Activated naive CD8-positive, alpha-beta T cell treated with anti-CD3 and anti-CD28 coated beads for 36 hours (primary cell): ENCODE results near the gene SLC44A1. TPM values are rescaled to one million over a fixed set of nuclear protein-coding genes. Genes with fewer than 3 reads are reported as not detected.
"Not testable (repeated sequence)": the region's sequence is repeated elsewhere in the genome, so short reads cannot be mapped to it uniquely, and the experiment has no call there.

Experiments
- DNase-seq: peaks from one replicate; pipeline ENCODE4 v3.0.0; 2021
- H3K27ac Mint-ChIP-seq: one replicate; pipeline ENCODE4 v1.8.0; 2022; ENCODE audit warnings: mild to moderate bottlenecking, moderate library complexity, mixed read lengths
- H3K27me3 Mint-ChIP-seq: one replicate; pipeline ENCODE4 v1.8.0; 2022; ENCODE audit warnings: mild to moderate bottlenecking, mixed read lengths
- H3K36me3 Mint-ChIP-seq: one replicate; pipeline ENCODE4 v1.8.0; 2021; ENCODE audit warnings: mild to moderate bottlenecking, mixed read lengths
- H3K4me1 Mint-ChIP-seq: one replicate; pipeline ENCODE4 v1.8.0; 2021; ENCODE audit warnings: mixed read lengths
- H3K4me3 Mint-ChIP-seq: one replicate; pipeline ENCODE4 v1.8.0; 2022; ENCODE audit warnings: mild to moderate bottlenecking, moderate library complexity, mixed read lengths
- H3K9me3 Mint-ChIP-seq: one replicate; pipeline ENCODE4 v1.8.0; 2022; ENCODE audit warnings: mixed read lengths
- total RNA-seq, 2 experiments: library from RNA; stranded (reverse); gene quantifications; one replicate each; pipeline ENCODE4 v1.2.3, GENCODE V29; 2021

SLC44A1 gene
- total RNA-seq, 2 experiments from 2014 or later, result 7.4 to 7.5 TPM

DNA sequence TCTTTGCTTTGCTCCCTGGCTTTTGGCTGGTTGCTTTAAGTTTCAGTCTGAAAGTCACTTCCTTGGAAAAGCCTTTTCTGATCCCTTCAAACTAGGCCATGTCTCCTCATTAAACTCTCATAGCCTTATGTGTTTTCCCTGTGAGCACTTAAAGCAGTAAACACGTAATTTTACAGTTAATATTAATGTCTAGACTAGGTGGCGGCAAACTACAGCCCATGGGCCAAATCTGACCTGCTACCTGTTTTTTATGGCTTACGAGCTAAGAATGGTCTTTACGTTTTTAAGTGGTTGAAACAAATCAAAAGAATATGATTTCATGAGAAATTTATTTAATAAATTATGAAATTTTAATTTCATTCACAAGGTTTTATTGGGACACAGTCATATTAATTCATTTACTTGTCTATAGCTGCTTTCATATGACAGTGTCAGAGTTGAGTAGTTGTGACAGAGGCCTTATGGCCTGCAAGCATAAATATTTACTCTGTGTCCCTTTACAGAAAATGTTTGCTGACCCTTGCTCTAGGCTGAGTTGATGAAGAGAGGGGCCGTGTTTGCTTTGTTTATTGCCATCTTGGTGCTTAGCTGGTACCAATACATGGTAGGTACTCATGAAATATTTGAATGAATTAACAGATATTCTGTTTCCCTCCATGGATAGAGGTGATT is 7.4 kb downstream of the SLC44A1 start:
- Mint-ChIP-seq H3K27me3 (peaks cover 6% of the 10 kb centered on the region), H3K27ac (no peak overlapping the region), H3K4me3 (no peak overlapping the region), H3K4me1 (peaks cover 6% of the 10 kb centered on the region), H3K9me3 (no peaks in the 10 kb centered on the region), H3K36me3 (no peaks in the 10 kb centered on the region)
- no peak for DNase-seq

DNA sequence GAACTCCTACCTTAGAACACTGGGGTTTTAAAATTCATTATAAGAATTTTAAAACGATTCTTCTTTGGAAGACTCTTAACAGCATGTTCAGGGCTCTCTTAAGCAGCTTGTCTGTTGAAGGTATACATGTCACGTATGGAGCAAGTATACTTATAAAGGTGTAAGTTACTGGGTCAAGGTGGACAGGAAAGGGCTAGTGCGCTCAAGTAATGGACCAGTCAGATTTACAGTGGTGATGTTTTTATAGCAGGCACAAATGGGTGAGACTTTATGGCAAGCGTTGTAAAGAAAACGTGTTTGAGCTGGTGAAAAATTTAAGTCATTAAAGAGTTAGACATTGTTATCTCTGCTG is 7.9 kb downstream of the SLC44A1 start:
- H3K9me3 Mint-ChIP-seq, result no peaks in the 10 kb centered on the region

DNA sequence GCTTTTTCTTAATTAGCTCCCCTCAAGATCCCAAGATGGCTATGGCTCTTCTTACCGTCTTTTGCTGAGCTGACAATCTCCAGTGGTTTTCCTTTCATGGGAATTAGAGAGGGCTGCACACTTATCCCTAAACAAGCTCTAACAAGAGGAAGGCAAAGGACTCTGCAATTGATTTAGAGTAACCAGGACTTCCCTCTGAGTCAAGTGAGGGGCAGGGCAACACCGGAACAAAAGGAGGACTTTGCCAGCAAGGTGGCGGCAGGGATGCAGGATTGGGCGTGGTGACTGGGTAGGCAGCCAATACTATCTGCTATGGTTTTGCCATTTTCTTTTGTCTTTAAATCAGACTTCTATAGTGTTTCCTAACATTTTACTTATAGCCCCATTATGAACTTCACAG is 9.8 kb downstream of the SLC44A1 start:
- H3K4me1 Mint-ChIP-seq, result peaks cover 5% of the 10 kb centered on the region

More for the DNA sequence above, 7.9 kb downstream of the SLC44A1 start:
- no peak overlapping the region for H3K4me3 Mint-ChIP-seq
- H3K27me3 Mint-ChIP-seq, result peaks cover 3% of the 10 kb centered on the region
- no peak overlapping the region for H3K27ac Mint-ChIP-seq
- DNase-seq, result no peak
- H3K36me3 Mint-ChIP-seq, result no peaks in the 10 kb centered on the region
- H3K4me1 Mint-ChIP-seq, result peaks cover 3% of the 10 kb centered on the region

GRCh38 chr9:105255421-105255820 is 11.0 kb downstream of the SLC44A1 start:
- no peak for DNase-seq
- Mint-ChIP-seq H3K36me3 (no peaks in the 10 kb centered on the region), H3K4me3 (no peak overlapping the region), H3K27ac (no peak overlapping the region), H3K4me1 (peaks cover 13% of the 10 kb centered on the region), H3K9me3 (no peaks in the 10 kb centered on the region), H3K27me3 (no peaks in the 10 kb centered on the region)

More for the DNA sequence above, 9.8 kb downstream of the SLC44A1 start:
- Mint-ChIP-seq H3K27ac (no peak overlapping the region), H3K4me3 (no peak overlapping the region), H3K27me3 (no peaks in the 10 kb centered on the region), H3K36me3 (no peaks in the 10 kb centered on the region), H3K9me3 (no peaks in the 10 kb centered on the region)
- no peak for DNase-seq

DNA sequence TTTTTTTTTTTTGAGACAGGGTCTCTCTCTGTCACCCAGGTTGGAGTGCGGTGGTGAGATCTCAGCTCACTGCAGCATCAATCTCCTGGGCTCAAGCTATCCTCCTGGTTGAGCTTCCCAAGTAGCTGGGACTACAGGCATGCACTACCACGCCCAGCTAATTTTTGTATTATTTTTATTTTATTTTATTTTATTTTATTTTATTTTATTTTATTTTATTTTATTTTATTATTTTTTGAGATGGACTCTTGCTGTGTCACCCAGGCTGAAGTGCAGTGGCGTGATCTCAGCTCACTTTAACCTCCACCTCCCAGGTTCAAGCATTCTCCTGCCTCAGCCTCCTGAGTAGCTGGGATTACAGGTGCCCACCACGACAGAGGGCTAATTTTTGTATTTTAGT is 12.1 kb downstream of the SLC44A1 start:
- DNase-seq, H3K27me3 Mint-ChIP-seq, H3K36me3 Mint-ChIP-seq, H3K9me3 Mint-ChIP-seq, H3K27ac Mint-ChIP-seq, H3K4me3 Mint-ChIP-seq: not testable (repeated sequence)
- H3K4me1 Mint-ChIP-seq, result peaks cover 13% of the 10 kb centered on the region

GRCh38 chr9:105257809-105258208 is 13.4 kb downstream of the SLC44A1 start:
- Mint-ChIP-seq H3K27me3 (no peaks in the 10 kb centered on the region), H3K9me3 (no peaks in the 10 kb centered on the region), H3K4me1 (peaks cover 13% of the 10 kb centered on the region)

DNA sequence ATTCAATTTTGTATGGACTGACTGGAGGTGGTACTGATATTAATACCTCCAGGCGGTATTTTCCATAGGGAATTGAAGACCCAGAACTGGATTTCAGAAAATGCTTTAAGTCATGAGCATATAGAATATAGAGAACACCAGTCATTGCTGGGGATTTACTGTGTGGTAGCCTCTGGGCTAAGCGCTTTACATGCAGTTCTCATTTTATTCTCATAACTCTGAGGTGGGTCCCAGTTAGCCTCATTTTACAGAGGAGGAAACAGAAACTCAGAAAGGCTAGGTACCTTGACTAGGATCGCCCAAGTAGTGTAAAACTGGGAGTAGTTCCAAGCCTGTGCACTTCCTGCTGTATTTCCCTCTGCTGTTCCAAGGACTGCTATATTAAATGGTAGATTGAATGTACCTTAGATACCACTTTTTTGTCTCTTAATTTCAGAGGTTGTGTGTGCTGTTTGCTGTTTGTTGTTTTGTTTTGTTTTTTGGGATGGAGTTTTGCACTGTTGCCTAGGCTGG is 13.8 kb downstream of the SLC44A1 start:
- Mint-ChIP-seq H3K9me3 (no peaks in the 10 kb centered on the region), H3K4me1 (peaks cover 13% of the 10 kb centered on the region), H3K36me3 (no peaks in the 10 kb centered on the region), H3K27me3 (no peaks in the 10 kb centered on the region), H3K27ac (no peak overlapping the region), H3K4me3 (no peak overlapping the region)
- no peak for DNase-seq

More at GRCh38 chr9:105257809-105258208, 13.4 kb downstream of the SLC44A1 start:
- Mint-ChIP-seq H3K4me3 (no peak overlapping the region), H3K36me3 (no peaks in the 10 kb centered on the region), H3K27ac (no peak overlapping the region)
- DNase-seq, result no peak

DNA sequence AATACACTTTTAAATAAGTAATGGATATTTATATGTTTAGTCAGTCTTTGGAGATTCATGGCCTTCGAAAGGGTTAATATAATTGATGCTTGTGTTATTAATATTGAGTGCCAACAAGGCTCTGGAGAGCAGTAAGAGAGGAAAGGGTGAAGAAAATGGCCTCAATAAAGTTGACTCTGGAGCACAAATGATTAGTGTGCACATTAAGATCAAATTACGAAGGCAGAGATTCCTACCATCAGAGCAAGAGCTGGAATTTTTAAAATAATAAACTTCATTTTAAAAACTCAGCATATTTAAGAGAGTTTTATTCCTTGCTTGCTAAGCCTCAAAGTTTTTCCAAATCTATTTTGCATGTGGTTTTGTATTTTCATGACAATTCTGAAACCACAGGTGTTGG is 14.8 kb downstream of the SLC44A1 start:
- peaks cover 14% of the 10 kb centered on the region for H3K4me1 Mint-ChIP-seq
- H3K36me3 Mint-ChIP-seq, result peaks cover 3% of the 10 kb centered on the region
- H3K27me3 Mint-ChIP-seq, result no peaks in the 10 kb centered on the region
- H3K9me3 Mint-ChIP-seq, result no peaks in the 10 kb centered on the region
- no peak for DNase-seq
- no peak overlapping the region for H3K4me3 Mint-ChIP-seq
- no peak overlapping the region for H3K27ac Mint-ChIP-seq

- no peak overlapping the region for H3K27ac Mint-ChIP-seq
- H3K27me3 Mint-ChIP-seq, result no peaks in the 10 kb centered on the region
- H3K4me1 Mint-ChIP-seq, result peaks cover 19% of the 10 kb centered on the region
- peaks cover 6% of the 10 kb centered on the region for H3K36me3 Mint-ChIP-seq
- no peak overlapping the region for H3K4me3 Mint-ChIP-seq
- no peak for DNase-seq
- H3K9me3 Mint-ChIP-seq, result no peaks in the 10 kb centered on the region
These were observed 15.5 kb downstream of the SLC44A1 start for GRCh38 chr9:105259731-105260612.

GRCh38 chr9:105262497-105262896 is 18.0 kb downstream of the SLC44A1 start:
- Mint-ChIP-seq H3K4me3 (no peak overlapping the region), H3K9me3 (no peaks in the 10 kb centered on the region), H3K27ac (no peak overlapping the region), H3K4me1 (peaks cover 16% of the 10 kb centered on the region), H3K36me3 (peaks cover 6% of the 10 kb centered on the region), H3K27me3 (no peaks in the 10 kb centered on the region)
- DNase-seq, result no peak

DNA sequence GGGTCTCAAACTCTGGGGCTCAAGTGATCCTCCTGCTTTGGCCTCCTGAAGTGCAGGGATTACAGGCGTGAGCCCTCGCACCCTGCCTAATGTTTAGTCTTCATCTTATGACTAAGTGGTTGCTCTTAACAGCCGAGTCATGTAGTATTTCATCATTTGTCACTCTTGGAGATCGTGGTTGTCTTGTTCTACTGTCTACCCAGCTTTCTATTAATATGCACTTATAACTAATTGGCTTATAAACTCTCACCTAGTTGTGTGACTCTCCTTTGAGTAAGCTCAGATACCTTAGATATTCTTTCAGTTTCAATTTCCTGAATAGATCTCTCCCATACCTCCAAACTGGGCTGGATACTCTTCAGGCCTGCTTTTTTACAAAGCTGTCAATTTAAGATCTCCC is 19.9 kb downstream of the SLC44A1 start:
- Mint-ChIP-seq H3K9me3 (no peaks in the 10 kb centered on the region), H3K36me3 (peaks cover 6% of the 10 kb centered on the region), H3K27ac (peak overlapping the region; percentile 21), H3K4me1 (peaks cover 13% of the 10 kb centered on the region), H3K27me3 (no peaks in the 10 kb centered on the region), H3K4me3 (no peak overlapping the region)
- DNase-seq, result no peak

DNA sequence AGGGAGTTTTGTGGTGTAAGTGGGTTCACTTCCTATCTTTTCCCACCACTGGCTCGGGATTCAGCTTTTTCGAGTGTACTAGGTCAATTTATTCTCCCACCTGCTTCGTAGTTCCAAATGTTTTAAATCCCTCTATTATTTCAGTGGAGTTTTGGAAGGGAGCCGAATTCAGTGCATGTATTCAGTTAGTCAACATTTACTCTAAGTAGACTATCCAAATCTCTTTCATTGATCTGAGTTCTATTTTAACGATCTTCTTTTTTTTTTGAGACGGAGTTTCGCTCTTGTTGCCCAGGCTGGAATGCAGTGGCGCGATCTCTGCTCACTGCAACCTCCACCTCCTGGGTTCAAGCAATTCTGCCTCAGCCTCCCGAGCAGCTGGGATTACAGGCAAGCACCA is 23.8 kb downstream of the SLC44A1 start:
- not testable (repeated sequence) for H3K9me3 Mint-ChIP-seq, H3K27ac Mint-ChIP-seq, H3K4me3 Mint-ChIP-seq, DNase-seq, H3K4me1 Mint-ChIP-seq, H3K27me3 Mint-ChIP-seq, H3K36me3 Mint-ChIP-seq

DNA sequence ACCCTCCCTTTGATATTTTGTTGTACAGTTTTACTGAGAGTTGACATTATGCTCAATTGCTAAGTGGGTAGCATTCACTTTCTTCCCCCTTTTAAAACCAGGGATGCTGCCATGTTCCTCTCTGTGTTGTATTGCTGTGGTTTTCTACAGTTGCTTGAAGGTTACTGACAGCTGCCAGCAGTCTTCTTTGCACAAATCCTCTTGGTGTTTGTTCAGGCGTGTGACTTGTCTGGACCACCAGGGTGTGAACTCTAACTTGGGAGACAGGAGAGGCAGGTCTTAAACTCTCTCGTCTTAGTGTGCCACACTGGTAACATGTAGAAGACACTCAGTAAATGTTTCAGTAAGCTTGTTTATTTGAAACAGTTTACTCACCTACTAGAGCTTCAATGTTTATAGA is 25.1 kb downstream of the SLC44A1 start:
- no peak overlapping the region for H3K4me3 Mint-ChIP-seq
- DNase-seq, result no peak
- no peaks in the 10 kb centered on the region for H3K9me3 Mint-ChIP-seq
- no peaks in the 10 kb centered on the region for H3K36me3 Mint-ChIP-seq
- H3K4me1 Mint-ChIP-seq, result peaks cover 2% of the 10 kb centered on the region
- no peak overlapping the region for H3K27ac Mint-ChIP-seq
- no peaks in the 10 kb centered on the region for H3K27me3 Mint-ChIP-seq

GRCh38 chr9:105270711-105271110 is 26.3 kb downstream of the SLC44A1 start:
- no peak for DNase-seq
- H3K9me3 Mint-ChIP-seq, result no peaks in the 10 kb centered on the region
- H3K4me1 Mint-ChIP-seq, result no peaks in the 10 kb centered on the region
- H3K27me3 Mint-ChIP-seq, result no peaks in the 10 kb centered on the region
- H3K4me3 Mint-ChIP-seq, result no peak overlapping the region
- H3K36me3 Mint-ChIP-seq, result no peaks in the 10 kb centered on the region
- H3K27ac Mint-ChIP-seq, result no peak overlapping the region

DNA sequence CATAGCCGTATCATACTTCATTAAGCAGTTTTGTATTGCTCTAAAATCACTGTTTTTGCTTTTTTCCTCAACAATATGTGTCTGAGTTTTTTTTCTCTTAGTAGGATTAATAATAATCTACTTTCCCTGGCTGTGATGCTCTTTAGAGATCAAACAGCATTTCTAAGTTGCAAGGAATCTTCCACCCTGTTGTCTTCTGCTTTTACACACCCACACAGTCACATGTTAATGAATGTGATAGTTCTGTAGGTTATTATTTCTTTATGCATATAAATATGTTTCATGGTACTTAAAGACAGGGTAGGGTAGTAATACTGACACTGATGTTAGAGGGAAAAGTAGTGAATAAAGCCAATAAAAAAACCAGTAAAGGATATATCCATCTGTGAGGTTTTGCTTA is 29.3 kb downstream of the SLC44A1 start:
- Mint-ChIP-seq H3K4me3 (no peak overlapping the region), H3K27me3 (no peaks in the 10 kb centered on the region), H3K4me1 (no peaks in the 10 kb centered on the region), H3K36me3 (no peaks in the 10 kb centered on the region), H3K9me3 (no peaks in the 10 kb centered on the region), H3K27ac (no peak overlapping the region)
- no peak for DNase-seq
